Tibial nerve (tissue), 4 donors: Measurements from ENCODE around the gene DDX1. TPM values are rescaled to one million over a fixed set of nuclear protein-coding genes. Genes with fewer than 3 reads are reported as not detected.

Experiments
- DNase-seq, 2 donors: peaks; one replicate each; pipeline ENCODE4 v3.0.0-alpha.2; 2019; ENCODE audit warnings: low spot score in 2 of 2
- H3K27ac ChIP-seq, 4 donors: fragments of 200-600 bp; sonication (generic) in 3 of 4; one replicate each; pipeline ENCODE4 v1.5.1; 2017 to 2019; ENCODE audit warnings: mild to moderate bottlenecking in 1 of 4
- H3K27me3 ChIP-seq, 2 donors: fragments of 200-600 bp; sonication (generic) in 1 of 2; one replicate each; pipeline versions ENCODE4 v1.5.1 to v1.6.0; 2017 to 2019
- H3K36me3 ChIP-seq, 3 donors: fragments of 200-600 bp; sonication (generic); one replicate each; pipeline ENCODE4 v1.5.1; 2018 to 2019
- H3K4me1 ChIP-seq, 4 donors: fragments of 200-600 bp; sonication (generic) in 3 of 4; one replicate each; pipeline ENCODE4 v1.5.1; 2017 to 2019
- H3K4me3 ChIP-seq, 4 donors: fragments of 200-600 bp; sonication (generic) in 3 of 4; one replicate each; pipeline ENCODE4 v1.5.1; 2017 to 2019; ENCODE audit warnings: mild to moderate bottlenecking in 1 of 4, moderate library complexity in 1 of 4
- H3K9me3 ChIP-seq, 4 donors: fragments of 200-600 bp; sonication (generic) in 3 of 4; one replicate each; pipeline ENCODE4 v1.5.1; 2017 to 2019
- CTCF ChIP-seq, 5 experiments: fragments of 200-600 bp in 3 of 5; fragments of 450-650 bp in 2 of 5; sonication (generic) in 3 of 5; IDR thresholded peaks; one replicate each; pipeline ENCODE4 v1.5.1; 2016 to 2019; ENCODE audit warnings: antibody characterized with exemption in 5 of 5, mild to moderate bottlenecking in 3 of 5, moderate library complexity in 2 of 5
- EP300 ChIP-seq, 2 donors: sonication (generic); formaldehyde crosslinking; IDR thresholded peaks; one replicate each; pipeline ENCODE4 v1.6.1; 2017; ENCODE audit warnings: antibody characterized with exemption in 2 of 2, mild to moderate bottlenecking in 1 of 2
- POLR2A ChIP-seq, 2 donors: fragments of 450-650 bp; IDR thresholded peaks; one replicate each; pipeline ENCODE4 v1.6.1; 2017; ENCODE audit warnings: antibody characterized with exemption in 2 of 2, mild to moderate bottlenecking in 2 of 2, moderate library complexity in 2 of 2
- WGBS, 2 donors: methylation state at CpG; one replicate each; pipeline ENCODE4 v1.1.5; 2018; 5-methylcytosine and 5-hydroxymethylcytosine counted together
- total RNA-seq, 4 donors: library from RNA; depleted of rRNA; stranded (reverse); fragments of >200 nt; gene quantifications; one replicate each; pipeline ENCODE4 v1.1.0, GENCODE V29; 2016

DDX1 gene
- total RNA-seq, 4 donors from 2014 or later = 54.9 to 64.7 (median 57.3) TPM

GRCh38 chr2:15660491-15661294, 69.0 kb downstream of the DDX1 start:
- Histone ChIP-seq H3K4me3 (no peak overlapping the region), H3K27me3 (peaks cover 0 to 8% of the 10 kb centered on the region in 2 donors), H3K4me1 (no peaks in the 10 kb centered on the region), H3K27ac (no peak overlapping the region), H3K9me3 (no peaks in the 10 kb centered on the region), H3K36me3 (no peaks in the 10 kb centered on the region)
- DNase-seq = no peak
- no peak for TF ChIP-seq EP300 (IDR thresholded peaks at IDR 0.05)
- 62 to 79% methylated on average over 6 of the region's 6 CpGs for WGBS, 2 donors

- Histone ChIP-seq H3K36me3 (no peaks in the 10 kb centered on the region), H3K4me3 (no peak overlapping the region), H3K27ac (no peak overlapping the region), H3K4me1 (no peaks in the 10 kb centered on the region), H3K9me3 (no peaks in the 10 kb centered on the region), H3K27me3 (peaks cover 0 to 8% of the 10 kb centered on the region in 2 donors)
- 96 to 98% methylated on average over 2 of the region's 2 CpGs for WGBS, 2 donors
- no peak for DNase-seq
- TF ChIP-seq POLR2A (IDR thresholded peaks at IDR 0.05) = no peak
- no peak for TF ChIP-seq CTCF (IDR thresholded peaks at IDR 0.05)
- no peak for TF ChIP-seq EP300 (IDR thresholded peaks at IDR 0.05)
These were observed 69.6 kb downstream of the DDX1 start for GRCh38 chr2:15661295-15661569.

- H3K4me1 ChIP-seq = no peaks in the 10 kb centered on the region
- TF ChIP-seq EP300 (IDR thresholded peaks at IDR 0.05) = no peak
- no peak for TF ChIP-seq POLR2A (IDR thresholded peaks at IDR 0.05)
- TF ChIP-seq CTCF (IDR thresholded peaks at IDR 0.05) = no peak
- 67 to 79% methylated on average over 4 of the region's 4 CpGs for WGBS, 2 donors
- H3K9me3 ChIP-seq = no peaks in the 10 kb centered on the region
- peaks cover 0 to 8% of the 10 kb centered on the region in 2 donors for H3K27me3 ChIP-seq
- no peak overlapping the region for H3K27ac ChIP-seq
- H3K36me3 ChIP-seq = no peaks in the 10 kb centered on the region
- DNase-seq = no peak
- H3K4me3 ChIP-seq = no peak overlapping the region
These were observed 70.4 kb downstream of the DDX1 start for GRCh38 chr2:15662026-15662425.

GRCh38 chr2:15662579-15662978, 70.9 kb downstream of the DDX1 start:
- 92% methylated on average over 9 of the region's 9 CpGs for WGBS, 2 donors
- Histone ChIP-seq H3K9me3 (no peaks in the 10 kb centered on the region), H3K4me3 (no peak overlapping the region), H3K4me1 (no peaks in the 10 kb centered on the region), H3K36me3 (no peaks in the 10 kb centered on the region), H3K27me3 (peaks cover 0 to 8% of the 10 kb centered on the region in 2 donors), H3K27ac (no peak overlapping the region)
- no peak for DNase-seq
- TF ChIP-seq CTCF (IDR thresholded peaks at IDR 0.05) (no peak), POLR2A (IDR thresholded peaks at IDR 0.05) (no peak), EP300 (IDR thresholded peaks at IDR 0.05) (no peak)

- Histone ChIP-seq H3K36me3 (no peaks in the 10 kb centered on the region), H3K27ac (no peak overlapping the region), H3K4me3 (no peak overlapping the region), H3K9me3 (no peaks in the 10 kb centered on the region), H3K4me1 (peaks cover 0 to 5% (median 2%) of the 10 kb centered on the region in 4 donors), H3K27me3 (peaks cover 0 to 8% of the 10 kb centered on the region in 2 donors)
- TF ChIP-seq CTCF (IDR thresholded peaks at IDR 0.05) = no peak
- TF ChIP-seq EP300 (IDR thresholded peaks at IDR 0.05) = no peak
- TF ChIP-seq POLR2A (IDR thresholded peaks at IDR 0.05) = no peak
- WGBS, 2 donors = 93 to 95% methylated on average over 4 of the region's 4 CpGs
- DNase-seq = no peak
These were observed 72.1 kb downstream of the DDX1 start for GRCh38 chr2:15663802-15664201.
